ENCODE measurements around the gene PAOX. TPM values are rescaled to one million over a fixed set of nuclear protein-coding genes. Genes with fewer than 3 reads are reported as not detected.
"Not testable (repeated sequence)": the region's sequence is repeated elsewhere in the genome, so short reads cannot be mapped to it uniquely, and the experiment has no call there.

Gene PAOX
- total and polyA plus RNA-seq, 8 donors = 5.1 to 7.9 (median 6.5) TPM

DNA sequence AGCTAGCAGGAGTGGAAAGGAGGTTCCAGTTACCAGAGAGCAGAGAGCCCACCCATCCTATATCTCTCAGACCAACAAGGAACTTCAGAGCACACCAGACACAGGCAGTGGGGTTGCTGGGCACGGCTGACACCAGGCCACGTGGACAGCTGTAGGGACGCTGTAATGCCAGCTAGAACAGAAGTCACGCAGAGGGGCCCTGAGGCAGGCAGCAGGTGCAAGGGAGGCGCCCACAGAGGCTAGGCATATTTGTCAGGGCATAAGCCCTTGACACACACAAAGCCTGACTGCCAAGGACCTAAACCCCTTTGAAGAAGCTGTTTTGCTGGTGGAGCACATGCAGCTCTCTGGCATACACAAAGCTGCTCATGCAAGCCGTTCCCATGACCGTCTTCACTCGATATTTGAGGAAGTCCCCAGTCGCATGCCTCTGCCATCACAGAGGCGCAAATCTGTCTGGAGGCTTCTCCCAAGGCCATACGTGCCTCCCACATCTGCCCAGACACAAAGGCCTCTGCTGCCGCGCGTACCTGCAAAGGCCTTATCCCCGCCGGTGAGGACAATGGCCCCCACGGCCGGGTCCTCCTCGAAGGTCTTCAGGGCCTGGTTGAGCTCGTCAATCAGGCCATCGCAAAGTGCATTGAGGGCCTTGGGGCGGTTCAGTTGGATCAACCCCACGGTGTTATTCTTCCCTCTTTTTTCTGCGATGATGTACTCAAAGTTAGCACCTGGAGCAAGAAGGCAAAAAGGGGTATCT, 8.9 kb upstream of the PAOX start:
- ATAC-seq (no peak), DNase-seq (no peak)
- H3K36me3 ChIP-seq = peaks cover 0 to 51% of the 10 kb centered on the region in 2 donors
- intact Hi-C loops (cut with DNase I) = no loop called here
- no peak overlapping the region for H3K27ac ChIP-seq
- peaks cover 5 to 23% of the 10 kb centered on the region in 2 donors for H3K4me1 ChIP-seq
- H3K9me3 ChIP-seq = no peaks in the 10 kb centered on the region
- no peaks in the 10 kb centered on the region for H3K27me3 ChIP-seq
- no peak overlapping the region for H3K4me3 ChIP-seq
- TF ChIP-seq, protein P1, sequence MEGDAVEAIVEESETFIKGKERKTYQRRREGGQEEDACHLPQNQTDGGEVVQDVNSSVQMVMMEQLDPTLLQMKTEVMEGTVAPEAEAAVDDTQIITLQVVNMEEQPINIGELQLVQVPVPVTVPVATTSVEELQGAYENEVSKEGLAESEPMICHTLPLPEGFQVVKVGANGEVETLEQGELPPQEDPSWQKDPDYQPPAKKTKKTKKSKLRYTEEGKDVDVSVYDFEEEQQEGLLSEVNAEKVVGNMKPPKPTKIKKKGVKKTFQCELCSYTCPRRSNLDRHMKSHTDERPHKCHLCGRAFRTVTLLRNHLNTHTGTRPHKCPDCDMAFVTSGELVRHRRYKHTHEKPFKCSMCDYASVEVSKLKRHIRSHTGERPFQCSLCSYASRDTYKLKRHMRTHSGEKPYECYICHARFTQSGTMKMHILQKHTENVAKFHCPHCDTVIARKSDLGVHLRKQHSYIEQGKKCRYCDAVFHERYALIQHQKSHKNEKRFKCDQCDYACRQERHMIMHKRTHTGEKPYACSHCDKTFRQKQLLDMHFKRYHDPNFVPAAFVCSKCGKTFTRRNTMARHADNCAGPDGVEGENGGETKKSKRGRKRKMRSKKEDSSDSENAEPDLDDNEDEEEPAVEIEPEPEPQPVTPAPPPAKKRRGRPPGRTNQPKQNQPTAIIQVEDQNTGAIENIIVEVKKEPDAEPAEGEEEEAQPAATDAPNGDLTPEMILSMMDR (IDR thresholded peaks at IDR 0.05) = no peak

DNA sequence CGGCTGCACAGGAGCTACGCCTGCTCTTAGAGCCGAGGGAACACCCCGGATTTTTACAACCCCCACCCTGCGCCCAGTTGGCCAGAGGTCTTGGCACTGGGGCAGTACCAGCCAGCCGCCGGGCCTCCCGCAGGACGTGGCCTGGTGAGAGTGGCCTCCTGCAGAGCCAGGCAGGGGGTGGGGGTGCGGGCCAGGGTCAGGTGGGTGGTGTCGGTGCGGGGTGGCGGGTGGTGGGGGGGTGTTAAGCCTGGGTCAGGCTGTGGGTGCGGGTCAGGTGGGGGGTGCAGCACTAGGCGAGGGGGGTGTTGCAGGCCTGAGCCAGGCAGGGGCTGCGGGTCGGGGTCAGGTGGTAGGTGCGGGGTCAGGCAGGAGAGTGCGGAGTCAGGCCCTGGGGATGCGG, 6.6 kb upstream of the PAOX start:
- H3K27ac ChIP-seq = no peak overlapping the region
- peaks cover 0 to 30% of the 10 kb centered on the region in 2 donors for H3K36me3 ChIP-seq
- H3K4me3 ChIP-seq = peak overlapping the region in 1 of 2 donors; percentile 63
- ATAC-seq (peak; percentile 2), DNase-seq (peak in 2 of 4 donors; percentile 49 to 85)
- H3K9me3 ChIP-seq = no peaks in the 10 kb centered on the region
- intact Hi-C loops (cut with DNase I) = no loop called here
- H3K27me3 ChIP-seq = peaks cover 0 to 3% of the 10 kb centered on the region in 2 donors
- TF ChIP-seq, protein P1 (IDR thresholded peaks at IDR 0.05) = no peak
- peaks cover 5 to 23% of the 10 kb centered on the region in 2 donors for H3K4me1 ChIP-seq

DNA sequence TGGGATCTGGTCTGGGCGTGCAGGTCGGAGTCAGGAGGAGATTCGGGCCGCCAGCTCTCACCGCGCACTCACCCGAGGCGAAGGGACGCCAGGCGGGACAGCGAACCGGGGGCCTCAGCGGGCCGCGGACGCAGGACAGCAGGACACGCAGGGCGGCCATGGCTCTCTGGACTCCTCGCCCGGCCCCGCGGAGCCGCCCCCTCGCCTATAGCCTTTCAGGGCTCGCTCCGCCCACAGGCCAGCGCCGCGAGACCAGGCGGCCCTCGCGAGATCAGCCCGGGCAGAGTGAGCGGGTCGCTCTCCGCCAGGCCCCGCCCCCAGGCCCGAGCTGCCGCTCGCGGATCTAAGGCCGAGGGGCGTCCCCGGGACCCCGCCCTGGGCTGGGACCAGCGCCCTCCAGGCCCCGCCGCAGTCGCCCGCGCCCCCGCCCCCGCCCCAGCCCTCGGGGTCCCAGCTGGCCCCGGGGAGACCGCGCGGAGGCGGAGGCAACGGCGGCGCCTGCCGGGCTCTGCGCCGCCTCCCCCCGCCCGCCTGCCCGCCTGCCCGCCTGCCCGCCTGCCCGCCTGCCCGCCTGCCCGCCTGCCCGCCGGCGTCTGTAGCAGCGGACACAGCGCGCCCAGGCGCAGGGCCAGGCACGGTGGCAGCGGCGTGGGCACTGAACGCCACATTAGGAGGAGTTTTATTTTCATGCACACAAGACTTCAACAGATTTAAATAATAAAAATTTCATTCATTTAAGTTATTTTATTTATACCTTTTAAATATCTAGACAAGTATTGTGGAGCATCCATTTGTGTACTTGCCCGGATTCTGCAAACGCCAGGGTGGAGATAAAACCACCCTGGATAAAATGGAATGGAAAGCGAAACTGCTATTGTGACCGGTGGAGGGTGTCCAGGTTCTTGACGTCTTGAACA, 5.6 kb upstream of the PAOX start, which contains the start of gene ECHS1:
Gene ECHS1, minus strand, starts transcription at position 181 of the 917 bp plus-strand sequence. Its CDS starts 21 bp downstream, at position 160.
- peaks cover 0 to 25% of the 10 kb centered on the region in 2 donors for H3K36me3 ChIP-seq
- H3K9me3 ChIP-seq = no peaks in the 10 kb centered on the region
- H3K27ac ChIP-seq = peak within 1 kb of the TSS; percentile 86 to 90
- ATAC-seq = peak; percentile 99
- peak within 1 kb of the TSS; percentile 63 to 74 for H3K4me3 ChIP-seq
- TF ChIP-seq, protein P1 (IDR thresholded peaks at IDR 0.05) = no peak
- intact Hi-C loops (cut with DNase I) = no loop called here
- peaks cover 0 to 12% of the 10 kb centered on the region in 2 donors for H3K27me3 ChIP-seq
- DNase-seq = peak; percentile 92 to 100 (median 96)
- peaks cover 9 to 32% of the 10 kb centered on the region in 2 donors for H3K4me1 ChIP-seq

DNA sequence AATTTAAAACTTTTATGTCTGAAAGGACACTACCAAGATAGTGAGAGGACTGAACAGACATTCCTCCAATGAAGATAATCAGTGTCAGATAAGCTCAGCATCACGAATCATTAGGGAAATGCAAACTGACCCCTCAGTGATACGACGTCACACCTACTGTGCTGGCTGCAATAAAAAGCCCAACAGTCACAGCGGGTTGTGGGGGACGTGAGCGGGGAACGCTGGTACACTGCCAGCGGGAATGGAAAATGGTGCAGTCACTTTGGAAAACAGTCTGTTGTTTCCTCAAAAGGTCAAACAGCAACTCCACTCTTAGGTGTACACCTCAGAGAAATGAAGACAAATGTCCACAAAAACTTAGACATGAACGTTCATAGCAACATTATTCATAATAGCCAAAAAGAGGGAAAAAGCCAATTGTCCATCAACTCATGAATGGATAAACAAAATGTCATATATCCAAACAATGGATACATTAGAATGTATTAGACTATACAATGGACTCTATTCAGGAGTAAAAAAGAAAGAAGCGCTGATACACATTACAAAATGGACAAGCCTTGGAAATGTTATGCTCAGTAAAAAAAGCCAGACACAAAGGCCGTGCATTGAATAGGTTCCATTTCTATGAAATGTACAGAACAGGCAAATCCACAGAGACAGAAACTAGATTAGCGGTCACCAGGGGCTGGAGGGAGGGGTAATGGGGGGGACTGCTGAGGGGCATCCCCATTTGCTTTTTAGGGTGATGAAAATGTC, 3.5 kb upstream of the PAOX start:
- intact Hi-C loops (cut with DNase I) = no loop called here

DNA sequence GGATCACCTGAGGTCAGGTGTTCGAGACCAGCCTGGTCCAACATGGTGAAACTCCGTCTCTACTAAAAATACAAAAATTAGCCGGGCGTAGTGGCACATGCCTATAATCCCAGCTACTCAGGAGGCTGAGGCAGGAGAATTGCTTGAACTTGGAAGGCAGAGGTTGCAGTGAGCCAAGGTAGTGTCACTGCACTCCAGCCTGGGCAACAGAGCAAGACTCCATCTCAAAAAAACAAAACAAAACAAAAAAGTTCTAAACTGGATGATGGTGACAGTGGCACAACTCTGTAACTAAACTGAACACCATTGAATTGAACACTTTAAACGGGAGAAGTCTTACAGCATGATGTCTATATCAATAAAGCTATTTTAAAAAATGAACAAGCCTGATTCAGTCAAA, 2.9 kb upstream of the PAOX start:
- H3K36me3 ChIP-seq; H3K27ac ChIP-seq; ATAC-seq; H3K9me3 ChIP-seq; DNase-seq; H3K4me3 ChIP-seq; intact Hi-C loops (cut with DNase I): not testable (repeated sequence)
- Histone ChIP-seq H3K27me3 (peaks cover 0 to 29% of the 10 kb centered on the region in 2 donors), H3K4me1 (peaks cover 9 to 49% of the 10 kb centered on the region in 2 donors)

More for the DNA sequence above, 3.5 kb upstream of the PAOX start:
- peaks cover 0 to 29% of the 10 kb centered on the region in 2 donors for H3K27me3 ChIP-seq
- ATAC-seq = no peak
- TF ChIP-seq, protein P1 (IDR thresholded peaks at IDR 0.05) = no peak
- H3K36me3 ChIP-seq = peaks cover 0 to 4% of the 10 kb centered on the region in 2 donors
- no peak for DNase-seq
- no peaks in the 10 kb centered on the region for H3K9me3 ChIP-seq
- H3K4me1 ChIP-seq = peaks cover 9 to 49% of the 10 kb centered on the region in 2 donors
- no peak overlapping the region for H3K4me3 ChIP-seq
- H3K27ac ChIP-seq = no peak overlapping the region

All from left lung (tissue), 10 donors.